Measurements from ENCODE around the gene PALLD. TPM values are rescaled to one million over a fixed set of nuclear protein-coding genes. Genes with fewer than 3 reads are reported as not detected.

PALLD gene
- total and polyA plus RNA-seq, 12 donors, result 30.3 to 203 (median 90.5) TPM

DNA sequence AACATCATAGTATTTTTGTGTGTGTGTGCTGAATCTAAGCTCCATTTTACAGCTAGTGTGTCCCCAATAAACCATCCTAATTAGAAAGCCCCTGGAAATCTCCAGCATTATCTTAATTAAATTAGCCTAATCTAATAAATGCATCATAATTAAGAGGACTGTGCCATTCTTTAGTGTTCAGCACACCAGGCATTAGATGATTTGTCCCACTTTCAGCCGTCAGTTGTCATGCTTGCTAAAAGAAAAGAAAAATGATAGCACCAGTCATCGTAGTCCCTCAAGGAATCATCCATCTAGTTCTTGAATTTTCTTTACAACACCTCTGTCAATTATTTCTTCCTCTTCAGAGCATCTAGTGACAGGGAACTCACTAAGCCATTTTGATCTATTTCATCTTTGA is 155.9 kb downstream of the PALLD start:
- 73 to 93% (median 84%) methylated on average over 2 of the region's 2 CpGs for WGBS, 4 donors
- no peaks in the 10 kb centered on the region for H3K27me3 ChIP-seq
- no peak overlapping the region for H3K4me3 ChIP-seq
- intact Hi-C loops (cut with DNase I), result no loop called here
- no peaks in the 10 kb centered on the region for H3K9me3 ChIP-seq (replicated peaks in 1 of 3)
- no peak for DNase-seq
- H3K4me1 ChIP-seq (replicated peaks in 1 of 2), result no peaks in the 10 kb centered on the region
- no peak overlapping the region for H3K27ac ChIP-seq
- H3K36me3 ChIP-seq (replicated peaks in 1 of 2), result no peaks in the 10 kb centered on the region
- TF ChIP-seq POLR2A (IDR thresholded peaks at IDR 0.05) (no peak), CTCF (IDR thresholded peaks at IDR 0.05) (no peak)

GRCh38 chr4:168654104-168654847 is 157.4 kb downstream of the PALLD start:
- Histone ChIP-seq H3K27ac (no peak overlapping the region), H3K4me3 (no peak overlapping the region), H3K4me1 (replicated peaks in 1 of 2) (no peaks in the 10 kb centered on the region), H3K9me3 (replicated peaks in 1 of 3) (no peaks in the 10 kb centered on the region), H3K27me3 (no peaks in the 10 kb centered on the region), H3K36me3 (replicated peaks in 1 of 2) (no peaks in the 10 kb centered on the region)
- 51 to 75% (median 64%) methylated on average over 4 of the region's 4 CpGs for WGBS, 4 donors
- no peak for DNase-seq
- TF ChIP-seq POLR2A (IDR thresholded peaks at IDR 0.05) (no peak), CTCF (IDR thresholded peaks at IDR 0.05) (no peak)
- intact Hi-C loops (cut with DNase I), result no loop called here

DNA sequence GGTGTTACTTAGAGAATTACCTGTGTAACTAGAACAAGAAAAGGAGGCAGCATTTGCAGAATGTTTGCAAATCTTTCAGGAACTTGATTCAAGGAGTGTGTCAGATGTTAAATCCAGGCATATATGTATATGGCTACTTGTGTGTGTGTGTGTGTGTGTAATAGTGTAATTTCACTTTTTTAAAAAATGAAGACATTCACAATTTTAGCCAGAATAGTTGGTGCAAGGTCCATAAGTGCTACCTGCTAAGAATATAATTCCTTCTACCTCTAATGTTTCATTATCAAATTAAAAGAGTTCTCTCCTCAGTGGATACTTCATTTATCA is 158.0 kb downstream of the PALLD start:
- Histone ChIP-seq H3K36me3 (replicated peaks in 1 of 2) (no peaks in the 10 kb centered on the region), H3K27ac (no peak overlapping the region), H3K9me3 (replicated peaks in 1 of 3) (no peaks in the 10 kb centered on the region), H3K4me3 (no peak overlapping the region), H3K4me1 (replicated peaks in 1 of 2) (no peaks in the 10 kb centered on the region), H3K27me3 (peaks cover 2% of the 10 kb centered on the region)
- intact Hi-C loops (cut with DNase I), result no loop called here
- no peak for TF ChIP-seq POLR2A (IDR thresholded peaks at IDR 0.05)
- TF ChIP-seq CTCF (IDR thresholded peaks at IDR 0.05), result no peak
- DNase-seq, result no peak

DNA sequence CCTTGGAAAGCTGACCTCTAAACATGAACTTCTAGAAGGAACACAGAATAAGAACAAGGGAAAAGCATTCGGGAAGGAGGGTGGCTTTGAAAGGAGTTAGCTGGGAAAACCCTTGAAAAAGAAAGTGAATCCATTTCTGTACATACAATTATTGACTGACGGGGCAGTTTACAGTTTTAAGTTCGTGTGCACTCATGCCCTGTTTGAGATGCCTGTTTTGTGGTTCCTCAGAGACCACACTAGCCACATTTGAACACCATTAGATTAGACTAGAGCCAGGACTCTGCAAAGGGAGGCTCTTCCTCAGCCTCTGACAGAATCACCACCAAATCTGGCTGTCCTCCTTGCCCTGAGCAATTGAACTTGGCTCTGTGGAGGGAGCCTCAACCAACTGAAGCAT is 158.3 kb downstream of the PALLD start:
- no peak for DNase-seq
- Histone ChIP-seq H3K4me1 (replicated peaks in 1 of 2) (no peaks in the 10 kb centered on the region), H3K27me3 (peaks cover 4% of the 10 kb centered on the region), H3K27ac (no peak overlapping the region), H3K36me3 (replicated peaks in 1 of 2) (no peaks in the 10 kb centered on the region), H3K4me3 (no peak overlapping the region), H3K9me3 (replicated peaks in 1 of 3) (no peaks in the 10 kb centered on the region)
- TF ChIP-seq CTCF (IDR thresholded peaks at IDR 0.05), result no peak
- no peak for TF ChIP-seq POLR2A (IDR thresholded peaks at IDR 0.05)
- WGBS, 4 donors, result 56 to 68% (median 64%) methylated on average over 3 of the region's 3 CpGs
- intact Hi-C loops (cut with DNase I), result no loop called here
